NOMO-1 (cell line): ENCODE measurements around the gene POGZ.

ENCODE experiments used
- DNase-seq, 2 experiments: peaks; one replicate each; lab custom pipeline; 2025; ENCODE audit not compliant: unreplicated experiment in 2 of 2; lab: John Stamatoyannopoulos, UW

Gene POGZ, protein sequence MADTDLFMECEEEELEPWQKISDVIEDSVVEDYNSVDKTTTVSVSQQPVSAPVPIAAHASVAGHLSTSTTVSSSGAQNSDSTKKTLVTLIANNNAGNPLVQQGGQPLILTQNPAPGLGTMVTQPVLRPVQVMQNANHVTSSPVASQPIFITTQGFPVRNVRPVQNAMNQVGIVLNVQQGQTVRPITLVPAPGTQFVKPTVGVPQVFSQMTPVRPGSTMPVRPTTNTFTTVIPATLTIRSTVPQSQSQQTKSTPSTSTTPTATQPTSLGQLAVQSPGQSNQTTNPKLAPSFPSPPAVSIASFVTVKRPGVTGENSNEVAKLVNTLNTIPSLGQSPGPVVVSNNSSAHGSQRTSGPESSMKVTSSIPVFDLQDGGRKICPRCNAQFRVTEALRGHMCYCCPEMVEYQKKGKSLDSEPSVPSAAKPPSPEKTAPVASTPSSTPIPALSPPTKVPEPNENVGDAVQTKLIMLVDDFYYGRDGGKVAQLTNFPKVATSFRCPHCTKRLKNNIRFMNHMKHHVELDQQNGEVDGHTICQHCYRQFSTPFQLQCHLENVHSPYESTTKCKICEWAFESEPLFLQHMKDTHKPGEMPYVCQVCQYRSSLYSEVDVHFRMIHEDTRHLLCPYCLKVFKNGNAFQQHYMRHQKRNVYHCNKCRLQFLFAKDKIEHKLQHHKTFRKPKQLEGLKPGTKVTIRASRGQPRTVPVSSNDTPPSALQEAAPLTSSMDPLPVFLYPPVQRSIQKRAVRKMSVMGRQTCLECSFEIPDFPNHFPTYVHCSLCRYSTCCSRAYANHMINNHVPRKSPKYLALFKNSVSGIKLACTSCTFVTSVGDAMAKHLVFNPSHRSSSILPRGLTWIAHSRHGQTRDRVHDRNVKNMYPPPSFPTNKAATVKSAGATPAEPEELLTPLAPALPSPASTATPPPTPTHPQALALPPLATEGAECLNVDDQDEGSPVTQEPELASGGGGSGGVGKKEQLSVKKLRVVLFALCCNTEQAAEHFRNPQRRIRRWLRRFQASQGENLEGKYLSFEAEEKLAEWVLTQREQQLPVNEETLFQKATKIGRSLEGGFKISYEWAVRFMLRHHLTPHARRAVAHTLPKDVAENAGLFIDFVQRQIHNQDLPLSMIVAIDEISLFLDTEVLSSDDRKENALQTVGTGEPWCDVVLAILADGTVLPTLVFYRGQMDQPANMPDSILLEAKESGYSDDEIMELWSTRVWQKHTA (N-terminal part only)

DNA sequence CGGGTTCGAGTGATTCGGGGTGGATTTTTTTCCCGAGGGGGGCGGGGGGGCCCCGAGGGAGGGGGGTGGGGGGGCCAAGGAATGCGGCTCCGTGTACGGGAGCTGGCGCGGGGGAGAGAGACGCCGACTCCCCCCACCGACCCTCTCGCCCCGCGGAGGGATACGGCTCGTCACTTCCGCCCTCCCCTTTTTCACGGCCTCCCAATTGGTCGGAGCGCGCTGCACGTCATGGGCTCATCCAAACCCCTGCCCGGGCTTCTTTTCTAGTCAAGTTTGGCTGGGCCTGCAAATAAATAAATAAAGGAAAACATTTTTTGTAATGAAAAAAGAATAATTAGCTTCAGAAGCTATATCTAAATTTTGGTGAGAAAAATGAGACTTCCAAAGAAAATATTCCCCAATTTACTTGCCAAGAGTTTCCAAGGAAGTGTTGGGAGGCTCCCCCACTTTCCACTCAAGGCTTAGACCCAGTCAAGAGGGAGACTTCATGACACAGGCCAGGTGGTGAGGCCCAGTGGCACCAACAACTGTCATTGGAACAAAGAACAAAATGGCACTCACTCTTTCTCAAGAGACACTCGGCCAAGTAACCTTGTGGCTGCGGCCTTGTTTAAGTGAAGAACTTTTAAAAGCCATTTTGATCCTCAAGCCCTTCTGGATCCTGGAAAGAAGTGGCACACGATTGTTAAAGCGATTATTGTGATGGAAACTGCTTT lies at the start of gene POGZ:
POGZ (minus strand) TSS at position 164 of the 716 bp plus-strand sequence. CDS start 17,290 bp downstream, outside the sequence.
- DNase-seq = peak; percentile 79 to 90

DNA sequence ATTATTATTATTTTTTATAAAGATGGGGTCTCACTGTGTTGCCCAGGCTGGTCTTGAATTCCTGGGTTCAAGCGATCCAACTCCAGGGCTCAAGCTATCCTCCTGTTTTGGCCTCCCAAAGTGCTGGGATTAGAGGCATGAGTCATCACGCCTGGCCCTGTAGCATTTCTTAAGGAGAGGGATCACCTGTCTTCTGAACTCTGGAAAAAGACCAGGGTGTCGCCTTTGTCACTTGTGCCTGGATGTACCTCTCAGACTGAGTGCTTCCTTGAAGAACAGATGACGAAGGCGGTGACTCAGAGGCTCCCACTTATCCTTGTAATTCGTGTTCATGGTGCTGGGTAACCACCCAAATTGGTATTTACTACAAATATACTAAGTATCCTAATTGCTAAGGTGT lies 49.5 kb upstream of the POGZ start:
- DNase-seq = no peak

DNA sequence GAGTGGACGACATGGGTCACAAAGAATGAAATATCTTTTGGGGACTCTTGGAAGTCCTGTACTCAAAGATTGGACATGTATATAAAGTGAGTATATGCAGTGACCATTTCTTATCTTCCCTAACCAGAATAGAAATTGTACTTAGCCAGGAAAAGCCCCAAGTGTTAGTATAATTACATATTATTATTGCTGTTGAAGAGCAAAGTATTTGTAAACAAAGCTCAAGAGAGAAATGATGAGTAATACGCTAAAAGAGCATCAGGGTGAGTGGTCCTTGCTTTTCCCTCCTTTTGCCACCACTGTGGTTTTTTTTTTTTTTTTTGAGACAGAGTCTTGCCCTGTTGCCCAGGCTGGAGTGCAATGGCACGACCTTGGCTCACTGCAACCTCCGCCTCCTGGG lies 45.5 kb upstream of the POGZ start:
- DNase-seq = no peak

DNA sequence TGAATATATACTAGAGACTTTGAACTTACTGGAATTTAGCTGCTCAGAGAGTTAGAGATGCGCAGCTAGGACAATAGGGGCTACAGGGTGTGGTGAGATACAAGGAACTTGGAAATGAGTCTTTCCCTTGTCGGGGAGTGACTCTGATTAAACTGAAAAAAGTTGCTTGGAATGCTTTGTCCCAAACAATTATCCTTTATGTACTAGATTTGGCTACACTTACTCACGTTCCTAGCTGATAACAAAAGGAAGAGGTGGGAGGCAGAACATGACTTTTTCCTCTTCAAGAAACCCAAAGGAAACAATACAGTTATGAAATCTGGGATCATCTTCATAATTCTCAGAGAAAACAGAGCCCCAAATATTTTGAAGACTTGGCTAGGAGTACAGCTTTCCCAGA lies 45.0 kb upstream of the POGZ start:
- no peak for DNase-seq

DNA sequence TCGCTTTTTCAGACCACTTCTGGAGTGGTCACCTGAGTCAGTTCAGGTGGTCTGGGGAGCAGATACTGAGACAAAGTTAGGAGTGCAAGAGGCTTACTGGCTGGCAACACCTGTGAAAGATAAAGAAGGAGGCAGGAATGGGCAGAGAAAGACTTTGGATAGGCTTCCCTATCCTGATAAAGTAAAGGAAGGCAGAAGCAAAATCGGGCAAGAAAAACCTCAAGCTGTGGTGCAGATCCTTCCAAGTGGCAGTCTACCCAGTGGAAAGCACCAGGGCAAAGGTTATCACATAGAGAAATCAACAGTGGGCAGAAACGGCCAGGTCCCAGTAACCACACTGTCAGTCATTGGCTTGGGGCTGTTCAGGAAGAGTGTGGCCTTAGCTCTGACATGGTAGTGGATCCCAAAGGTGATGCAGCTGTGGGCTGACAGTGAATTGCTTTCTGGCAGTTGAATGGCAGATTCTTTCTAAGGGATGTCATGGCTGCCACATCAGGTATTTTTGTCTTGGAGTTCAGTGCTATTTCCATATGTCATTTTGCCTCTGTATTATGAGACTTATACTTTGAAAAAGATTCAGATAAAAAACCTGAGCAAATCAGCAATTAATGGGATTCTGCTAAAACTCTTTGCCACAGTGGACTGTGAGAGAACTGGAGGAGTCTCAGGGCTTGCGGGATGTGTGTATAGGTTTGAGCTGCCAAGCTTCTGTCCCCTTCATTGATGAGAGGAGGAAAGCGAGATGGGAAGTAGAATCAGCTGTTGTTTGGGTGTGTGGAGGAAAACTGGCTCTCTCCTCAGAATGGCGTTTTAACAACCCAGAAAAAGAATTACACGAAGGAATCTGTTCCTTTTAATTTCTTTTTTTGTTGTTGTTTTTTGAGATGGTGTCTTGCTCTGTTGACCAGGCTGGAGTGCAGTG lies 43.8 kb upstream of the POGZ start:
- no peak for DNase-seq

DNA sequence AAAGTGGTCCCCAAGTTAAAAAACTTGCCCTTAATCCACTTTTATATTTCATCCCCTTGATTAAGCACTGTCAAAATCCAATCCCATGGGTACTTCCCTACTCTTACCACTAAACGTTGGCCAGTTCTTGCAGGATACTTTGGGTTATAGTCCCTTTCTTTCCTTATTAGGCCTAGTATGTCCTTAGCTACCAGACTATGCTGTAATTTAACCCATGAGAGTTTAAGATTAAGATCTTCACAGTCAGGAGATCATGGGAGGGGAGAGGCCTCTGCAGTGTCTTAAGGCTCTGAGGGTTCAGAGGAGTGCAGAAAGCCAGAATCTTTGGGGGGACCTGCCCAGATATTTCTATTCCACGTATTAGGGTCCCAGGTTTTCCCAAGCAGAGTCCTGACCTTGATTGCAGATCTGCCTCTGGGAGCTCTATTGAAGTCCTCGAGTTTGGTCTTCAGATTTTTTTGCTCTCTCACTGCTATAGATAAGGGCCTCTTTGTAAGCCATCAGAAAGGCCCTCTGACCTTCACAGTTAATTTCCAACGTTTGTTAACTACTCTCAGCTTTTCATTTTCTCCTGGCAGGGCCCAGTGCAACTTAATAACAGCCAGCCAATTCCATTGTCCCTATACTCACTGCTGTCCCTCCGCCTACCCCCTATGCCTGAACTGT lies 42.9 kb upstream of the POGZ start:
- no peak for DNase-seq

DNA sequence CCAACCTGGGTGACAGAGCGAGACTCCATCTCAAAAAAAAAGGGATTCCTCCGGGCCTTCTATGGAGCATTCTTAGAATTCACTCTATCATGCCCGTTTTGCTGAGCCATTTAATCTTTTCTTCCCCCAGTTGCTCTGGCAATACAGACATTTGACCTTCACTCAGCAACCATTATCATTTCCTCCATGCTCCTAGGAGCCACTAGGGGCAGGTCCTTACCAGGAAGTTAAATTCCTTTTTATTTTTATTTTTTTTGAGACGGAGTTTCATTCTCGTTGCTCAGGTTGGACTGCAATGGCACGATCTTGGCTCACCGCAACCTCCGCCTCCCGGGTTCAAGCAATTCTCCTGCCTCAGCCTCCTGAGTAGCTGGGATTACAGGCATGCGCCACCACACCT lies 42.2 kb upstream of the POGZ start:
- no peak for DNase-seq

DNA sequence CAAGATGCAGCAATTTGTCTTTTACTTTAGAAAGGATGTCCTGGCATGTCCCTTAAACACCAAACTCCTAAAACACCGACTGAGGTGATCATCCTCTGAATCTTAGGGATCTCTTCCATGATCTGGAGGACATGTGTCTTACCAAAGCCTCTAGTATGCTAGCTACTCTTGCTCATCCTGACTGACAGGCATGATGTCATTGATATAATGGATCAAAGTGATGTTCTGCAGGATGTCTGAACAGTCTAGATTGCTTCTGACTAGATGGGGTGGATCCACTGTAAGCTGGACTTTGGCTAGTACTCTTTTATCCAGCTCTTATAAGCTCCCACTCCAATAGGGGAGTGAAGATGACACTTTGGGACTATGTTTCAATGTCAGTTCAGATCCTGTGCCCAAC lies 40.6 kb upstream of the POGZ start:
- DNase-seq = no peak

DNA sequence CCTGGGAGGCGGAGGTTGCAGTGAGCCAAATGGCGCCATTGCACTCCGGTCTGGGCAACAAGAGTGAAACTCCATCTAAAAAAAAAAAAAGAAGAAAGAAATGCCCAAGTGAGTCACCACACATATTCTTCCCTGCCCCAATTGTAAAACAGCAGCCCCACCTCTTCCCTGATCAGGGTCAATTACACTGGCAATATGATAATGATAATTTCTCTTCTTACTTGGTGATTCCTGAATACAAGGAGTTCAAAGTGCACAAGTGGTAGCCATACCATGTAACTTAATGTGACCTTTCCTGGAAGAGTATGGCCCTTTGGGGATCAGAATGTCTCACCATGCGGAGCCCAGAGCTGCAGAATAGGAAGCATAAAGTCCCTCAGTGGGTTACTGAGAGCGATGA lies 40.1 kb upstream of the POGZ start:
- no peak for DNase-seq

DNA sequence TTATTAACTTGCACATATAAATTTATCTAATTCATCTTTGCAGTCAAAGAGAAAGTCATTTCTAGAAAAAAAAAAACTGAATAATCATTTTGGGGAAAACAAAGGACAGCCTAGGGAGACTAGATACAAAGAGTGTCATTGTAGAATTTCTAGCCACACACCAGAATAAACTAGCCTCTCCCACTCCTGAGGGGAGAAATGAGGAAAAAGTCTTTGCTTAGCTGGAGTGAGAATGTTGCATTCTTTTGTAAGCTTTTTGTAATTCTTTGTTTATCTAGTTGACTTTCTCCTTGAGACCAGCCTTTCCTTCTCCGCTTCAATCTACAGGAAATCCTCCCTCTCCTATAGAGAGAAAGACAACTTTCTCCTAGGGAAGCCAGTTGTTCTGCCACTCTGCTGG lies 36.0 kb upstream of the POGZ start:
- DNase-seq = no peak

DNA sequence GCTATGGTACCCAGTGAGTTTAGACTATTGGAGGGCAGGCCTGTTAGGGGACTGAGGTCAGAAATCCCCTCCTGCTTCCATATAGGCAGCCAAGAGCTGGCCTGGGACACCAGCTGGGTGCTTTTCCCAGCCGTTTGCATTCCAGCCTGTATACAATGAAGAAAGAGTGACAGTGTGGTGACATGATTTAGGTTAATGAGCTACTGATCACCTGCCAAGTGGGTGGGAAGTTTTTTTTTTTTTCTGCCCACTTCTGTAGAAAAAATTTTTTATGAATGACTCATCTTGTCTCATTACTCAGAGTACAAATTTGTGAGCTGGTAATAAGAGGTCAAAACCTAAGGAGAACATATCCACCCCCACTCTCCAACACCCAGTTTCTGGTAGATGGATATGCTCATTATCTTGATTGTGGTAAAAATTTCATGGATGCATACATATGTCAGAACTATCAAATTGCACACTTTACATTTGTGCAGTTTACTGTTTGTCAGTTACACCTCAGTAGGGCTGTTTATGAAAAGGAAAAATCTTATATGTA lies 35.5 kb upstream of the POGZ start:
- DNase-seq = no peak

DNA sequence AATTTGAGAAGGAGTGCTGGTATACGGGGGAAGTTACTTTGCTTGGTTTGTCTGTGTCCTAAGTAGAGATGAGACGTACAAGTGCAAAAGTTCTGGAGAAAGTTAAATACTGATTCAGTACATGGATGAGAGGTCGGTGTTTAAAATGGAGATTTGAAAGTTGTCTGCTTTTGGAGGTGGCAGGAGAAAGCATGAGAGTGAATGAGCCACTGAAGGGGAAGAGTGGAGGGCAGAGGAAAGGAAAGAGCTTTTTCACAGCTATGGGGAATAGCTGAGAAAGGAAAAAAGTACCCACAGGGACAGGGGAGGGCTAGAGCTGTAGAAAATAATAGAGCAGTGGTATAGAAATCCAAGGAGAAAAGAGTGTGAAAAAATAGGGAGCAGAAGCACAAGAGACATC lies 33.7 kb upstream of the POGZ start:
- DNase-seq = no peak

DNA sequence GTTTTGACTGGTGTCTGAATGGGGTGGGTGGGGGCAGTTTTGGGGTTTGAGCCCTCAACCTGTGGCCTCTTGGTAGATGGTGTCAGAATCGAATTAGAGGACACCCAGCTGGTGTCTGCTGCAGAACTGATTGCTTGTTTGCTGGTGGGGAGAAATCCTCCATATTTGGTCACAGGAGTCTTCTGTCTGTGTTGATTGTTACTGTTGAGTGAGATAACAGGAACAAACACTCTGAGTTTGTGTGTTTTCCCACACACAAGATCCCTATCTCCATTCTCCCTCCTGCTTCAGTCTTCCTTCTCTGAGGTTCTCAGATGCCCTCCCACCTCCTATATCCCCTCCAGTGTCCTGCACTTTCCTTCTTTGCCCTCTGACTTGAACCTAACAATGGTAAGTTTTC lies 32.8 kb upstream of the POGZ start:
- no peak for DNase-seq

DNA sequence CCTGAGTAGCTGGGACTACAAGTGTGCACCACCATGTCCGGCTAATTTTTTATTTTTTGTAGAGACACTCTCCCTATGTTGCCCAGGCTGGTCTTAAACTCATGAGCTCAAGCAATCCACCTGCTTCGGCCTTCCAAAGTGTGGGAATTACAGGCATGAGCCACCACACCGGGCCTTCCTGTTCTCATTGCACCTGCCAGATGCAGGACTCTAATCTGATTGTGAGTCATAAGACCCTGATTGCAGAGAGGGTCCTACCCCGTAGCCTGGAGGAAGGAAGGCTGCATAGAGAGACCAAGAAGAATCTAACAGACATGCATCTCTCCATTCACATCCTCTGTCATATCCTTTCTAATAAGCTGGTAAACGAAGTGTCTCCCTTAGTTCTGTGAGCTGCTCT lies 32.3 kb upstream of the POGZ start:
- no peak for DNase-seq

DNA sequence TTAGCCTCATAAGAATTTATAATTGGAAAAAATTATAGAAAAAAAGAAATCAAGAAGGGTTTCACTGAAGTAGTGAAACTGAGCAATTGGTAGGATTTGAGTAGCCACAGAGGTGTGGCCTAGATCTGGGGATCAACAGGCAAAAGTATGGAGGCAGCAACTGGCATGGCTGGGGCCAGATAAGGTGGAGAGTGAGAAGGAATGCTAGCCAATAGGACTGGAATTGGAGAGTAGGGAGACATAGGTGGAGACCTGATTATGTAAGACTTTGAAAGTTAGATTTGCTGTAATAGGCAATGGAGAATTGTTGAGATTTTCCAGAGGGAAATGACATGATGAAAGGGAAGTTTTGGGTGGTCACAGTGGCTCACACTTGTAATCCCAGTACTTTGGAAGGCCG lies 27.3 kb upstream of the POGZ start:
- DNase-seq = no peak

DNA sequence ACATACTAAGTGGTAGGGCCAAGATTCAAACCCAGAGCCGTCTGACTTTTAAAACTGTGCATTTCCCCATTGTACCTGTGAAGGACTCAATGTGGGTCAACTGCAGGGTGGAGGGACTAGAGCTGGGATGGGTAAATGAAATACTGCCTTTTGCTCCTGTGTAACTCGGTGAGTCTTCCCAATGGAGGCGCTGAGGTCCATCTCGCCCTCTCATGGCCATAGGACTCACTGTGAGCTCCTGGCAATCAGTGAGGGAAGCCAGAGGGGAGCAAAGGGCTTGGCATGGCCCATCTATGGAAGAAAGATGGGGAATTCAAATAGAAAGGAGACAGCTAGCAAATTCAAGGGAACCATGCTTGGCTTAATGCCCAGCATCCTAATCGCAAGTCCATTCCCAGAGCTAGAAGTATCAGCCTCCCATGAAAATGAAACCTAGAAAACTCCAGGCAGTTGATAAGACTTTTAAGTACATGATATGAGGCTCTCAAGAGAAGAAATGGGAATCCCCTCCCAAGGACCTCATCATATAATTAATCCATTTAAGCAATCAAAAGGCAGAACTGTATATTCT lies 26.5 kb upstream of the POGZ start:
- DNase-seq = no peak

DNA sequence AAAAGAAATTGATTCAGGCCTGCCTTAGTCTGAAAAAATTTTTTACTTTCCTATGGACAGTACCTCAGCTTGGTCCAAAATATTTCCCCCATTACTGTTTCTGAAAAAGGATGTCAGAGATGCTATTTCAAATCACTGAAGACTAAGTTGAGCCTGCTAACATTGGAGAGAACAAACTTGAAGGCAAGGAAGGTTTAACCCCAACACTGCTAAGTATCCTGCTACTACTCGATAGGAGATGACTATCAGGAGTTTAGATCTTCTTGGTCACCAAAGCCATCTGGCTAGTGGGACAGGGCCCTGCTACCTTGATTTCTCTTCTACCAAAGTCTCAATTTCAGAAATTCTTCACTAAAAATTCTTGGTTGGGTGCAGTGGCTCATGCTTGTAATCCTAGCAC lies 22.7 kb upstream of the POGZ start:
- DNase-seq = no peak

DNA sequence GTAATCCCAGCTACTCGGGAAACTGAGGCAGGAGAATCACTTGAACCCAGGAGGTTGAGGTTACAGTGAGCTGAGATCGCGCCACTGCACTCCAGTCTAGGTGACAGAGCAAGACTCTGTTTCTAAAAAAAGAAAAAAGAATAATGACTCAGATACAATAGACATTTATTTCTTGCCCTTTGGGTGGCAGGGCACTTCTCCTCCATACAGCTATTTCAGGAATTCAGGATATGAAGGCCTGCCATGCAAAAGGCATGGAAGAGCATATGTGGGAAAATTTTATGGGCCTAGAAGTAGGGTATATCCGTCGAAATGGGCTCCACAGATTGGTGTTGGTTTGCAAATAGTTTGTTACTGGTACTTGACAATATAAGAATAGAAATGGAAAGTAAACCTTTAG lies 20.2 kb upstream of the POGZ start:
- DNase-seq = no peak

DNA sequence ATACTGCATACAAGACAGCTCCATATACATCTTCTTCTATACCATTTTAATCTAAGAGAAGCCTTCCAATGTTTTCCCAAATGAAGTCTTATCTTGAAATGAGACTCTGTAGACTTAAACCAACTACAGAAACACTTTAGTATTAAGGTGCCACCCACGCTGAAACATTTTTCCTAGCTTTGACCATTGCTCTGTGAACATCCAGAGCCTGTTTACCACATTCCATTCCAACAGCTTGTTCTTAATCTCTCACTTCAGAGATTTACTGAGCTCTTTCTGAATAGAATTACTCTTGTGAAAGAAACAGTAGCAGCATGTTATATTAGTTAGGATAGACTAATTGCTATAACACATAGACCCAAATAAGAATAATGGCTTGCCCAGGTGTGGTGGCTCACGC lies 19.6 kb upstream of the POGZ start:
- no peak for DNase-seq
